DOHH2 (cell line): ENCODE results near the gene ADAMTS12.

Experiments used
- CTCF ChIP-seq: fragments of 200-600 bp; sonication (generic); IDR thresholded peaks from one replicate; pipeline ENCODE4 v1.5.1; 2014; ENCODE audit warnings: antibody characterized with exemption, mild to moderate bottlenecking, low read depth, low read length; ENCODE audit not compliant: poor library complexity, severe bottlenecking
- EZH2phosphoT487 ChIP-seq: fragments of 200-600 bp; sonication (generic); IDR thresholded peaks from 2 replicates; pipeline ENCODE4 v1.6.1; 2017; ENCODE audit warnings: borderline replicate concordance, mild to moderate bottlenecking, antibody characterized with exemption, low read length, moderate library complexity, mixed read lengths

- TF ChIP-seq CTCF (no peak), EZH2phosphoT487 (no peak)
Observed at GRCh38 chr5:33892620-33893137, 889 bp upstream of the ADAMTS12 start.
